Neural crest cell (in vitro differentiated cells): Measurements from ENCODE around the gene LRRC73. TPM values are rescaled to one million over a fixed set of nuclear protein-coding genes. Genes with fewer than 3 reads are reported as not detected.
"Not testable (repeated sequence)": the region's sequence is repeated elsewhere in the genome, so short reads cannot be mapped to it uniquely, and the experiment has no call there.

Experiments used
- DNase-seq: peaks from one replicate; pipeline ENCODE4 v3.0.0; 2021; ENCODE audit warnings: low read depth, mixed read lengths, low spot score
- H3K27ac Mint-ChIP-seq: one replicate; pipeline ENCODE4 v1.8.0; 2021; ENCODE audit warnings: mild to moderate bottlenecking, mixed read lengths; ENCODE audit not compliant: unreplicated experiment
- H3K27me3 Mint-ChIP-seq: 2 replicates; pipeline ENCODE4 v1.8.0; 2021; ENCODE audit warnings: low read depth, mild to moderate bottlenecking, mixed read lengths
- H3K36me3 Mint-ChIP-seq: 2 replicates; pipeline ENCODE4 v1.8.0; 2021; ENCODE audit warnings: low read depth, mild to moderate bottlenecking, mixed read lengths
- H3K4me1 Mint-ChIP-seq: 2 replicates; pipeline ENCODE4 v1.8.0; 2021; ENCODE audit warnings: mixed read lengths
- H3K4me3 Mint-ChIP-seq: one replicate; pipeline ENCODE4 v1.8.0; 2021; ENCODE audit warnings: mild to moderate bottlenecking, mixed read lengths
- H3K9me3 Mint-ChIP-seq: 2 replicates; pipeline ENCODE4 v1.8.0; 2021; ENCODE audit warnings: mixed read lengths
- CTCF ChIP-seq: fragments of 200-600 bp; sonication (generic); conservative IDR thresholded peaks from 2 replicates; pipeline ENCODE4 v1.5.0; 2021; ENCODE audit warnings: antibody characterized with exemption, mild to moderate bottlenecking
- total RNA-seq: library from RNA; stranded (reverse); gene quantifications from 2 replicates; pipeline ENCODE4 v1.2.1, GENCODE V29; 2021

Gene LRRC73
- total RNA-seq, 1 donor from 2014 or later: 2.1 TPM

GRCh38 chr6:43541774-43542471, 31.8 kb upstream of the LRRC73 start:
- no peak overlapping the region for H3K27ac Mint-ChIP-seq
- peaks cover 20% of the 10 kb centered on the region for H3K36me3 Mint-ChIP-seq
- H3K4me1 Mint-ChIP-seq: no peaks in the 10 kb centered on the region
- no peak for TF ChIP-seq CTCF
- DNase-seq: no peak
- no peaks in the 10 kb centered on the region for H3K9me3 Mint-ChIP-seq
- H3K27me3 Mint-ChIP-seq: no peaks in the 10 kb centered on the region
- no peak overlapping the region for H3K4me3 Mint-ChIP-seq

GRCh38 chr6:43540507-43540906, 30.4 kb upstream of the LRRC73 start:
- Mint-ChIP-seq H3K27me3 (no peaks in the 10 kb centered on the region), H3K27ac (no peak overlapping the region), H3K36me3 (peaks cover 19% of the 10 kb centered on the region), H3K4me3 (no peak overlapping the region), H3K4me1 (no peaks in the 10 kb centered on the region), H3K9me3 (no peaks in the 10 kb centered on the region)
- no peak for TF ChIP-seq CTCF
- DNase-seq: no peak

GRCh38 chr6:43539409-43539808, 29.3 kb upstream of the LRRC73 start:
- H3K4me3 Mint-ChIP-seq, H3K27me3 Mint-ChIP-seq, H3K9me3 Mint-ChIP-seq, H3K4me1 Mint-ChIP-seq, DNase-seq, H3K27ac Mint-ChIP-seq: not testable (repeated sequence)
- peaks cover 19% of the 10 kb centered on the region for H3K36me3 Mint-ChIP-seq

- not testable (repeated sequence) for H3K27ac Mint-ChIP-seq, H3K4me3 Mint-ChIP-seq, H3K4me1 Mint-ChIP-seq, H3K9me3 Mint-ChIP-seq, H3K27me3 Mint-ChIP-seq, DNase-seq
- H3K36me3 Mint-ChIP-seq: peaks cover 18% of the 10 kb centered on the region
Observed at GRCh38 chr6:43538986-43539385, 28.8 kb upstream of the LRRC73 start.

GRCh38 chr6:43532201-43532600, 22.1 kb upstream of the LRRC73 start:
- DNase-seq: no peak
- peak overlapping the region; percentile 78 for H3K27ac Mint-ChIP-seq
- TF ChIP-seq CTCF: no peak
- no peaks in the 10 kb centered on the region for H3K4me1 Mint-ChIP-seq
- no peaks in the 10 kb centered on the region for H3K9me3 Mint-ChIP-seq
- H3K36me3 Mint-ChIP-seq: peaks cover 24% of the 10 kb centered on the region
- H3K4me3 Mint-ChIP-seq: no peak overlapping the region
- no peaks in the 10 kb centered on the region for H3K27me3 Mint-ChIP-seq

GRCh38 chr6:43524483-43524961, 14.4 kb upstream of the LRRC73 start:
- Mint-ChIP-seq H3K4me3 (no peak overlapping the region), H3K36me3 (peaks cover 22% of the 10 kb centered on the region), H3K27ac (no peak overlapping the region), H3K4me1 (no peaks in the 10 kb centered on the region), H3K27me3 (no peaks in the 10 kb centered on the region), H3K9me3 (no peaks in the 10 kb centered on the region)
- DNase-seq: no peak
- TF ChIP-seq CTCF: no peak
